K562 (cell line): ENCODE measurements around the gene RNF217. TPM values are rescaled to one million over a fixed set of nuclear protein-coding genes. Genes with fewer than 3 reads are reported as not detected.

Experiments used
- ASH1L ChIP-seq: fragments of 450-650 bp; IDR thresholded peaks from 2 replicates; pipeline ENCODE4 v1.6.1; 2018; ENCODE audit warnings: borderline replicate concordance, mild to moderate bottlenecking, low read depth; ENCODE audit not compliant: partially characterized antibody
- BCLAF1 ChIP-seq, 2 experiments: fragments of 450-650 bp in 1 of 2; IDR thresholded peaks; 2 replicates each; pipeline ENCODE4 v1.6.1; 2011 to 2017; ENCODE audit warnings: low read depth in 2 of 2, antibody characterized with exemption in 1 of 2, borderline replicate concordance in 1 of 2, low read length in 1 of 2, mild to moderate bottlenecking in 1 of 2, mixed read lengths in 1 of 2; ENCODE audit not compliant: control insufficient read depth in 1 of 2
- BHLHE40 ChIP-seq: IDR thresholded peaks from 2 replicates; pipeline ENCODE4 v1.6.1; 2011; ENCODE audit warnings: low read length, improper control_type of control experiment
- CBFA2T3 ChIP-seq: fragments of 450-650 bp; IDR thresholded peaks from 2 replicates; pipeline ENCODE4 v1.6.1; 2017
- CHD1 ChIP-seq: fragments of 200-600 bp; sonication (generic); IDR thresholded peaks from one replicate; pipeline ENCODE4 v1.6.1; 2012; ENCODE audit warnings: mild to moderate bottlenecking, moderate library complexity, low read length, inconsistent platforms
- FOXM1 ChIP-seq, 2 experiments: fragments of 450-650 bp in 1 of 2; sonication (generic) in 1 of 2; formaldehyde crosslinking in 1 of 2; IDR thresholded peaks; 2 replicates each; pipeline versions ENCODE4 v1.6.1 to v1.9.0; 2017 to 2022; ENCODE audit warnings: low read depth in 2 of 2, mild to moderate bottlenecking in 2 of 2, missing genetic modification reagents in 1 of 2, moderate library complexity in 1 of 2
- MCM2 ChIP-seq: fragments of 450-650 bp; IDR thresholded peaks from 2 replicates; pipeline ENCODE4 v1.6.1; 2017; ENCODE audit warnings: low read depth, mild to moderate bottlenecking
- MTA1 ChIP-seq: fragments of 450-650 bp; IDR thresholded peaks from 2 replicates; pipeline ENCODE4 v1.6.1; 2017; ENCODE audit warnings: borderline replicate concordance
- PCBP1 ChIP-seq: fragments of 200-400 bp; formaldehyde crosslinking; IDR thresholded peaks from 2 replicates; pipeline ENCODE4 v1.6.1; 2018; ENCODE audit warnings: mild to moderate bottlenecking, low read depth, low read length; ENCODE audit not compliant: poor library complexity, severe bottlenecking
- POU5F1 ChIP-seq: fragments of 150-350 bp; IDR thresholded peaks from 2 replicates; pipeline ENCODE4 v1.6.1; 2014; ENCODE audit warnings: borderline replicate concordance, low read length, low read depth, mild to moderate bottlenecking; ENCODE audit not compliant: partially characterized antibody
- RBM14 ChIP-seq: fragments of 200-400 bp; formaldehyde crosslinking; IDR thresholded peaks from 2 replicates; pipeline ENCODE4 v1.6.1; 2018; ENCODE audit warnings: low read depth, mild to moderate bottlenecking, low read length, moderate library complexity, borderline replicate concordance; ENCODE audit not compliant: insufficient read depth
- SMARCE1 ChIP-seq: fragments of 450-650 bp; IDR thresholded peaks from 2 replicates; pipeline ENCODE4 v1.7.1; 2016; ENCODE audit warnings: mild to moderate bottlenecking
- SNIP1 ChIP-seq: fragments of 450-650 bp; IDR thresholded peaks from 2 replicates; pipeline ENCODE4 v1.7.1; 2017; ENCODE audit warnings: low read depth, mild to moderate bottlenecking
- ZNF75A ChIP-seq: fragments of 450-650 bp; formaldehyde crosslinking; IDR thresholded peaks from 2 replicates; pipeline ENCODE4 v1.4.0; 2020; ENCODE audit warnings: mild to moderate bottlenecking
- polyA plus RNA-seq, 8 experiments: library from polyadenylated mRNA; depleted of rRNA in 4 of 8; stranded (reverse) in 5 of 8; unstranded in 3 of 8; fragments of >200 nt; fragmentation: Nextera tagmentation in 2 of 8; fragmentation: Illumina TruSeq in 1 of 8; extraction: Ambion mirVana in 2 of 8; extraction: Trizol in 1 of 8; gene quantifications; 2 replicates each; pipeline versions ENCODE4 v1.2.1 to v1.2.3, GENCODE V29; 2011 to 2014; ENCODE audit warnings: inconsistent platforms in 1 of 8, missing spikeins in 1 of 8
- total RNA-seq, 7 experiments: library from RNA; depleted of rRNA in 6 of 7; stranded (reverse); fragments of >200 nt in 6 of 7; fragmentation: Illumina TruSeq in 2 of 7; extraction: Trizol in 2 of 7; gene quantifications; 2 replicates each; pipeline versions ENCODE4 v1.2.1 to v1.2.3, GENCODE V29; 2011 to 2021; ENCODE audit warnings: low replicate concordance in 1 of 7
- TF ChIP-seq, protein P1 (sequence below): fragments of 250-450 bp; sonication (Bioruptor Pico); IDR thresholded peaks from 2 replicates; pipeline ENCODE4 v1.5.0; 2021; ENCODE audit warnings: mild to moderate bottlenecking, moderate library complexity
- TF ChIP-seq, protein P2 (sequence below): sonication (generic); formaldehyde crosslinking; IDR thresholded peaks from 2 replicates; pipeline ENCODE4 v1.8.1; 2023; ENCODE audit warnings: missing genetic modification reagents, mild to moderate bottlenecking, borderline replicate concordance

The RNF217 gene
- total and polyA plus RNA-seq, 9 of the 15 experiments (the other 6 are each of a cell fraction or from before 2014, with no cell fraction given), result 2.9 to 25.6 (median 12.0) TPM

DNA sequence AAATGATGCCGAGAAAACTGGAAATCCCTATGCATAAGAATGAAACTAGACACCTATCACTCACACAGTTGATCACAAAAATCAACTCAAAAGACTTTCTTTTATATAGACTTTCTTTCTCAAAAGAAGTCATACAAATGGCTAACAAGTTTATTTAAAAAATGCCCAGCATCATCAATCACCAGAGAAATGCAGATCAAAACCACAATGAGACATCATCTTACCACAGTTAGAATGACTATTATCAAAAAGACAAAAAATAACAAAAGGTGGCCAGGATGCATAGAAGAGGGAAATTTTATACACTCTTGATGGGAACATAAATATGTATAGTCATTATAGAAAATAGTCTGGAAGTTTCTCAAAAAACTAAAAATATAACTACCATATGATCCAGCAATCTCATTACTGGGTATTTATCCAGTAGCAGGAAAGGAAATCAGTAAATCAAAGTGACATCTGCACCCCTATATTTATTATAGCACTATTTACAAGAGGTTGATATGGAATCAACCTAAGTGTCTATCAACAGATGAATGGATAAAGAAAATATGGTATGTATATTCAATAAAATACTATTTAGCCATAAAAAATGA is 3.4 kb upstream of the RNF217 start (continued):
- no peak for TF ChIP-seq BHLHE40
- TF ChIP-seq ZNF75A (CRISPR knock-in tag), result no peak
- TF ChIP-seq POU5F1, result no peak
- peak; percentile 86 for TF ChIP-seq FOXM1 (IDR thresholded peaks at IDR 0.05; ENCODE audit: low read depth)
- TF ChIP-seq FOXM1 (CRISPR knock-in tag; IDR thresholded peaks at IDR 0.05; ENCODE audit: low read depth), result no peak
- peak; percentile 95 for TF ChIP-seq SMARCE1
- 0 out of 2 replicates have a peak, but pooled peaks have one; percentile 19 for TF ChIP-seq MTA1
- no peak for TF ChIP-seq RBM14
- no peak for TF ChIP-seq CHD1
- TF ChIP-seq PCBP1, result no peak
- TF ChIP-seq ASH1L, result peak; percentile 15
- no peak for TF ChIP-seq BCLAF1 (IDR thresholded peaks at IDR 0.05; ENCODE audit: borderline replicate concordance in 1 of 2, control insufficient read depth in 1 of 2, low read depth in 2 of 2, low read length in 1 of 2)
- TF ChIP-seq, protein P1, sequence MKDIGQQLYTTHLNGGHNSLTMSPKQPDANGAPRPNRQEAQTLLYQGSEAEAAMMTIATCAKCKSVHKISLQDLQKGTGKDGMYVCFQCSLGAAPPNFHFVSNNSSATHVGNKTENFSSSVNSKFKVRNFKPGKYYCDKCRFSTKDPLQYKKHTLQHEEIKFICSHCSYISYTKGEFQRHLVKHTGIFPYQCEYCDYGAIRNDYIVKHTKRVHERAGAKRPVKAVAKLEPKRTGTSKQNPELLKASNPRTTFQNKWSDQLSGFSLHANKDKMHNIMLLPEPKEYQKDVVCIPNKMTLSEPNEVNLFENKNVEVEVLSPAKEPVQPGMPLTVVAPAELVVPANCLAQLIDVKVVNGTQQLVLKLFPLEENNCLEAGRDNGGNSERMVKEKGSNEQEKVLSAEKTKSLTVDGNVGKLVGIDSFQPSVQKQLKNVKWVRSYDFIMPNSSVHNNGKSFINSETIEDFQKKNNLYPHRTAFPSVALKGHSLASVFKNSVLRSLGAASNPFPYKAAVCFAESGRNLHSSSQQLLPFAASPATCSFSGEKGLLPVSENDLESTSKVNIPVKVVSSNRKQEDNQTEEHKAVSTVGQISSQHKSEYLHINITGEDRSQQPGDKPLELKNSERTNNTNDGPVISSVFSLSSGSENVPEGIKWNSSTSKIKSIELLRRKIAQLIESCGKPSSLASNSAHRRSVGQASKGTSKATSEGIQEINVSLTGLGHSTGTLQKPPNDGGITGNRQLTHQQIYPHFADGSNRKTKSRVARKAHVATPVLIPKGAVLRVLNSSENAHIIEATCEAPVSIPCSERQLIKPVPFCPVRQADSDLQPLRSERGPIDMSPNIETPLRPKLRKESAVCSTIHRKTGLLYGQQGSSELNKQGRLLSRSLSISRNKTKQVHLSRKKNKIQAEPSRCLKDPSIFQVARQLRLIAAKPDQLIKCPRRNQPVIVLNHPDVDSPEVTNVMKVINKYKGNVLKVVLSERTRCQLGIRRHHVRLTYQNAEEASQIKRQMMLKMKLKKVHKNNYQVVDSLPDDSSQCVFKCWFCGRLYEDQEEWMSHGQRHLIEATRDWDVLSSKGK (CRISPR knock-in tag), result no peak
- TF ChIP-seq CBFA2T3, result peak; percentile 17; the same call in 1 of the 2 replicates
- TF ChIP-seq, protein P2, sequence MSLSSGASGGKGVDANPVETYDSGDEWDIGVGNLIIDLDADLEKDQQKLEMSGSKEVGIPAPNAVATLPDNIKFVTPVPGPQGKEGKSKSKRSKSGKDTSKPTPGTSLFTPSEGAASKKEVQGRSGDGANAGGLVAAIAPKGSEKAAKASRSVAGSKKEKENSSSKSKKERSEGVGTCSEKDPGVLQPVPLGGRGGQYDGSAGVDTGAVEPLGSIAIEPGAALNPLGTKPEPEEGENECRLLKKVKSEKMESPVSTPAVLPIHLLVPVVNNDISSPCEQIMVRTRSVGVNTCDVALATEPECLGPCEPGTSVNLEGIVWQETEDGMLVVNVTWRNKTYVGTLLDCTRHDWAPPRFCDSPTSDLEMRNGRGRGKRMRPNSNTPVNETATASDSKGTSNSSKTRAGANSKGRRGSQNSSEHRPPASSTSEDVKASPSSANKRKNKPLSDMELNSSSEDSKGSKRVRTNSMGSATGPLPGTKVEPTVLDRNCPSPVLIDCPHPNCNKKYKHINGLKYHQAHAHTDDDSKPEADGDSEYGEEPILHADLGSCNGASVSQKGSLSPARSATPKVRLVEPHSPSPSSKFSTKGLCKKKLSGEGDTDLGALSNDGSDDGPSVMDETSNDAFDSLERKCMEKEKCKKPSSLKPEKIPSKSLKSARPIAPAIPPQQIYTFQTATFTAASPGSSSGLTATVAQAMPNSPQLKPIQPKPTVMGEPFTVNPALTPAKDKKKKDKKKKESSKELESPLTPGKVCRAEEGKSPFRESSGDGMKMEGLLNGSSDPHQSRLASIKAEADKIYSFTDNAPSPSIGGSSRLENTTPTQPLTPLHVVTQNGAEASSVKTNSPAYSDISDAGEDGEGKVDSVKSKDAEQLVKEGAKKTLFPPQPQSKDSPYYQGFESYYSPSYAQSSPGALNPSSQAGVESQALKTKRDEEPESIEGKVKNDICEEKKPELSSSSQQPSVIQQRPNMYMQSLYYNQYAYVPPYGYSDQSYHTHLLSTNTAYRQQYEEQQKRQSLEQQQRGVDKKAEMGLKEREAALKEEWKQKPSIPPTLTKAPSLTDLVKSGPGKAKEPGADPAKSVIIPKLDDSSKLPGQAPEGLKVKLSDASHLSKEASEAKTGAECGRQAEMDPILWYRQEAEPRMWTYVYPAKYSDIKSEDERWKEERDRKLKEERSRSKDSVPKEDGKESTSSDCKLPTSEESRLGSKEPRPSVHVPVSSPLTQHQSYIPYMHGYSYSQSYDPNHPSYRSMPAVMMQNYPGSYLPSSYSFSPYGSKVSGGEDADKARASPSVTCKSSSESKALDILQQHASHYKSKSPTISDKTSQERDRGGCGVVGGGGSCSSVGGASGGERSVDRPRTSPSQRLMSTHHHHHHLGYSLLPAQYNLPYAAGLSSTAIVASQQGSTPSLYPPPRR (CRISPR knock-in tag), result no peak
- no peak for TF ChIP-seq MCM2
- no peak for TF ChIP-seq SNIP1
